GM18511 (cell line): ENCODE measurements around the gene EXOC4.

ENCODE experiments used
- ATAC-seq: cut with Tn5 transposase; IDR thresholded peaks from one replicate; pipeline ENCODE4 v1.9.1; 2021; ENCODE audit warnings: mild to moderate bottlenecking, moderate library complexity; ENCODE audit not compliant: unreplicated experiment

Gene EXOC4

DNA sequence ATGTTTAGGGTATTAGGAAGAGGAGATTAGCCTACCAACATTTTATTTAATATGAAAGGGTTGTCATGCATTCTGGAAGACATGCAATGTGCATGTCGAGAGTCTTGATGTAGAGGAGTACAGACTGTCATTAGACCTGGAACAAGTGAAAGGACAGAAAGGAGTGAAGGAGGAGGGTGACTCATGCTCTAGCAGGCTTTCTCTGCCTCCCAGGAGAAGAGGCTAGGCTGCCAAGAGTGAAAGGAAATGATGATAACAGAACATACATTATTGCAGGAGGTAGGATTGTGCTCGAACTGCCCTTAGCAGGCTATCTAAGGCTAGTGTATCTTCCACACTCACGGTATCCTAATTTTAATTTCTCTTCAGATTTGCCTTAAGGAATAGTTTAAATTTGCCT lies 228.8 kb downstream of the EXOC4 start:
- ATAC-seq = no peak

DNA sequence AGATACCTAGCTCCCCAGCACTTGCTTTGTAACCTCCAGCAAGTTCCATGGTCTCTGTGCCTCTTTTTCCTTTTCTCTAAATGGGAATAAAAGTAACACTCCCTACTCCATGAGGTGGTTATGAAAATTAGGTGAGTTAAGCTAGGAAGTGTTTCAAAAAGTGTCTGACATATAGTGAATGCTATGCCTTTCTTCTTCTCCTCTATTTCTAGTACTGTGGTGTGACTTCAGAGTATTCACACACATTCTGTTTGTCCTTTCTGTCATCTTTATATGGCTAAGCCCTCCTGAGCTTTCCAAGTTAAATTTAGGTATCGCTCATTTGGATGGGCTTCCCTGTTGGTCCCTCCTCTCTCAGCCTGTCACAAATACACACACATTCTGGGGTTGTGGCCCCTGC lies 229.7 kb downstream of the EXOC4 start:
- ATAC-seq = no peak

DNA sequence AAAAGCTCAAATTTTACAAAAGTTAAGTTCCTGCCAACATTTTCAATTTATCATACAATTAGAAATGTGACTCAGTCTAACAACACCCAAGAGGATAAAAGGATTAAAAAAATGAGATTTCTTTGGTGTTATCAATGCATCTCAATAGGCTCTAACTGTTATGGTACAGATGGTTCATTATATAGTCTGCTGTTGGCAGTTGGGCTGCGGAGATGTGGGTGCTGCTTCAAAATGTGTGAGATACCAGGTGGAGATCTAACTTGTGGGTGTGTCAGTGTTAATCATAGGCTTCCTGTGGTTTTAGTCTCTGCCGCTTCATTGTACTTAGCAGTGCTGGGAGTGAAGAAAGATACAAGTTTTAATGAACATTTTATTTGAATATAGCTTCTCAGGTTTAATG lies 231.2 kb downstream of the EXOC4 start:
- no peak for ATAC-seq

DNA sequence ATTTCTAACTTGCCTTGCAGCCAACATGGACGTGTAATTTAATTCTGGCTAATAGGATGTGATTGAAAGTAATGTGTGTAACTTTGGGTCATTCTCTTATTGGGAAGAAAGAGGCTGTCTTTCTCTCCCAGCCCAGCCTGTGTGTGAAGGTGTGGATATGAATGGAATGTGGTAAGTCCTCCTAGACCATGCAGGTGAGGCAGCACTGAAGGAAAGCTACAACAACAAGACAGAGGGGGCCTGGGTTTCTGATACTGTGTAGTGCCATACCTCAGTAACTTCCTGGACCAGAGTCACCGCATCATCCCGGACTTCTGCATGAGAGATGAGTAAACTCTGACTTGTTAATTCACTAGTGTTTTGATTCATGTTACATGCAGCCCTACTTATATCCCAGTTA lies 237.0 kb downstream of the EXOC4 start:
- no peak for ATAC-seq

DNA sequence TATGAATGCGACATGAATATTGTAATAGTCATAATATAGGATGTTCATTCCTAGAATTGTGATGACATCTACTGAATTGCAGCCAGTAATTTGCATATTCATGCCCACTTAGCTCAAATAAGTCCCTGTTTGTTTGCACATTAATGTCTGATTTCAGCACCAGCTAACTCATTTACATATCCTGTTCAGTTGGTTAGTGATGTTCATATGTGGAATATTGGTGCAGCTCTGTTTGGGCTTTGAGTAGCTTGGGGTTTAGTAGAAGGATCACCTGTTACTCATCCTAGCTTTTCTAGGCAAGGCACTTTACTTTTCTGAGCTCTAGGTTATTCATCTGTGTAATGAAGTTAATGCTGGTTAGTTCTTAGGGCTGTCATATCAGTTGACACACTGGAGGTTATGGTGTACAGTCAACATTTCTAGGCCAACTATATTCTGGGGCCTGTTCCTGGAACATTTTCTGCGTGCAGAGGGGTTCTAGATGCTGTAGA lies 238.4 kb downstream of the EXOC4 start:
- no peak for ATAC-seq

DNA sequence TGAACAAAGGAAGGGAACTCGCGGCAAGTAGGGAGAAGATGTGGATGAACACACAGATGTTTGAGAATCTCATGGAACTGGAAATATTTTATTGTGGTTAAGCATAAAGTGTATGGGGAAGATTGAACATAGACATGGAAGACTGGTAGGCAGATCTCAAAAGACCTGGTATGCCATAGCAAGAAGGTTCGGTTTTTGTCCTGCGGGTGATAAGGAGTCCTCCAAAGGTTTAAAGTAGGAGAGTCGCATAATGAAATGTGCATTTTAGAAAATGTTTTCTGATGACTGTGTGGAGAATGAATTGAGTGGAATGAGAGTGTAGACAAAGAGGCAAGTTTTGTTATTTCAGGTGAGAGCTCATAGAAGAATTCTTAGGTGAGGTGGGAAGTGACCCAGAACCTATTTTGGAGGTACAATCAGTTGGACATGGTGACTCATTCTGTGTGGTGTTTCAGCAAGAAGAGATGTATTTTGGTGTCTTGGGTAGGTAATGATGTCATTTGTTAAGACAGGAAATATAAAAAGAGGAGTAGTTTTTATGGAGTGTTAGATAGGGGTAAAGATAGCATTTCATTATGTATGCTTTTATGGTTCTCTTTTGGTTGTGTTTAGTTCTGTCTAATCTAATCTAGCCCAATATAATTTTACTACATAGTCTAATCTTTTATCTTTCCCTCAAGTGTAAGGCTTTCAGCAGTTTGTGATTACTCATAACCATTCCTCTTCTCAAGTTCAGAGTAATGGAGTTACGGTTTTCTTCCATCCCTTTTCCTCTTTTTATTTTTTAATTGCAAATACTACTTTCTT lies 239.2 kb downstream of the EXOC4 start:
- no peak for ATAC-seq

DNA sequence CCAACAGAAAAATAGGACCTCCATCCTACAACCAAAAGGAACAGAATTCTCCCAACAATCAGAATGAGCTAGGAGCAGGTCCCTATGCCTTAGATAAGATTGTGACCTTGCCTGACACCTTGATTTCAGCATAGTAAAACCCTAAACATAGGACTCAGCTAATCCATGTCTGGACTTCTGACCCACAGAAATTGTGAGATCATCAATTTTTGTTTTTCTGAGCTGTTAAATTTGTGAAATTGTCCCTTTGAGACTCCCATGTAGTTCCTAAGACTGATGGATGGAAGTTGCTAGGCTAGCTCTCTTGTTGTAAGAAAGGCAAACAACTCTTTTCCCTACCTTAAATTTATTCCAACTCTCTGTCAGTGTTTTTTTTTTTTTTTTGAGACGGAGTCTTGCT lies 244.2 kb downstream of the EXOC4 start:
- no peak for ATAC-seq

DNA sequence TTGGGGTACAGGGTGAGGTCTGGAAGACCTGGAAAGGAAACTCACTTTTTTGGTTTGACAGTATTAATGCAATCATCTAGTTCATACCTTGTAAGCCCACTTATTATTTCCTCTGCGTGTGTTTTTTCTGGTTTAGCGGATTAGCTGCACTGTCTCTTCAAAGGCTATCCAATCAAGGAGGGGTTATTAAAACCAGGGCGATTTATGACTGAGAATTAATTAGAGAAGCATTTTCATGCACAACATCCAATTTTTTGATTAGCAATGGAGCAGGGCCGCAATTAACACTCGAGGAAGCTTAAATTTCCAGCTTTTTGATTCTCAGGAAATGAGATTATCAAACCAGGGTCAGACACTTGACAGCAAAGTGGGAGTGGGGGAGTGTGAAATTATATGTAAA lies 248.9 kb downstream of the EXOC4 start:
- ATAC-seq = no peak

DNA sequence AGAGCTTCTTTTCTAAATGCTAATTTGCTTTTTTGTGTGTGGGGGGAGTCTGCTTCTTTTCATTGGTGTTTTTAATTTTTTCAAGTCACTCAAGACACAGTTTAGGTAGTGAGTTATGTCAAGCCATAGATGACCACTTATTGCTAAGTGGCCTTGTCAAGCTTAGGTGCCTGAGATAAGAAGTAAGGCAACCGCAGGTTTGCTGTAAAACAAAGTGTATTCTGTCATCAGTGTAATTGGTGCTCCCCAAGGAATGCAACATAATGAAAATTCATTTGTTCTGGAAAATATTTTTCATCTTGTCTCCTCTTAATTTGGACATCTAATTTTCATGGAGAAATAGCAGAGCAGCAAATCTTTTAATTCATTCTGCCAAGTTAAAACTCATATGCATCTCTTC lies 249.6 kb downstream of the EXOC4 start:
- no peak for ATAC-seq

DNA sequence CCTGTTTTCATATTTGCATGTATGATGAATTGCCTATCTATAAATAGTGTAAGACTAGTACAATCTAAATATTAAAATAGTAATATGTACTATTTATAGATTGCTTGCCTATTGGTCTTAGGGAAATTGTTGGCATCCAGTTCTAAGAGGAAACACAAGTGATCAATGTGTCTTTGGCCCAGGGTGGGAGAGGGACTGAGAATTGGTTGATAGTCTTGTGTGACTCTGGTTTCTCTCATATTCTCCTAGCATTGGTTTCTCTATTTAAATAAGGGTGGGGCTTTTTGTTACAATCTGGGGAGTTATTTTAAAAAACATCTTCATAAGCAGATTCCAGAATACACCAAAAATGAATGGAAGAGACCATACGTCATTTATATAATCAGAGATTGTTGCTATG lies 250.1 kb downstream of the EXOC4 start:
- no peak for ATAC-seq

DNA sequence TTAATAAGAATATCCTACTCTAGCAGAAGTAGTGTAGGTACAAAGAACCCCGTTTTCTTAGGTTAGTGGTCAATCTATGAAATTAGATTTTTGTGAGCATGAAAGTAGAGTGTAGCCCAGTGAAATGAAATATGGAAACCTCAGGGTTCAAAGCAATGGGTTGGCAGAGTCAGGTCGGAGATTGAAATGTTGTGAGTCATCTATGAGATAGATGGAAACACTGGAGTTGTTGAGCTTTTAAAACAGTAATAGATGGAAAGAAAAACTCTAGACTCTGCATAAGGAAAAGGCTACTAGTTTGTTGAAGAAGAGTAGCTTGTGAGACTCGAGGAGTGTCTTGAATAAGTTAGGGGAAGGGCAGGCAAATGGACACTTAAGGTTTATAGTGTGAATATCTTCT lies 251.9 kb downstream of the EXOC4 start:
- ATAC-seq = no peak

DNA sequence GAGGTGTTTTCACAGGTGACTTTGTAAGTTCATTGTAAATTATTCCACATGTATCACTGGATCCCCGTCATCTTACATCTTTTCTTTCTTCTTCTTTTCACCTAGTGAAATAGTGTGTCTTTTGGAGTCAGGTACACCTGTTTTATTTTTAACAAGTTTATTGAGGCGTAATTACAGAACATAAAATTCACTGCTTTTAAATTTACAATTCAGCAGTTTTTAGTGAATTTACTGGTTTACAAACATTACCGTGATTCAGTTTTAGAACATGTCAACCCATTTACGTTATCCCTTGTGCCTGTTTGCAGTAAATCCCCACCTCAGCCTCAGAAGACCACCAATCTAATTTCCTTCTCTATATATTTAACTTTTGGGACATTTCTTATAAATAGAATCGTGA lies 256.9 kb downstream of the EXOC4 start:
- no peak for ATAC-seq

DNA sequence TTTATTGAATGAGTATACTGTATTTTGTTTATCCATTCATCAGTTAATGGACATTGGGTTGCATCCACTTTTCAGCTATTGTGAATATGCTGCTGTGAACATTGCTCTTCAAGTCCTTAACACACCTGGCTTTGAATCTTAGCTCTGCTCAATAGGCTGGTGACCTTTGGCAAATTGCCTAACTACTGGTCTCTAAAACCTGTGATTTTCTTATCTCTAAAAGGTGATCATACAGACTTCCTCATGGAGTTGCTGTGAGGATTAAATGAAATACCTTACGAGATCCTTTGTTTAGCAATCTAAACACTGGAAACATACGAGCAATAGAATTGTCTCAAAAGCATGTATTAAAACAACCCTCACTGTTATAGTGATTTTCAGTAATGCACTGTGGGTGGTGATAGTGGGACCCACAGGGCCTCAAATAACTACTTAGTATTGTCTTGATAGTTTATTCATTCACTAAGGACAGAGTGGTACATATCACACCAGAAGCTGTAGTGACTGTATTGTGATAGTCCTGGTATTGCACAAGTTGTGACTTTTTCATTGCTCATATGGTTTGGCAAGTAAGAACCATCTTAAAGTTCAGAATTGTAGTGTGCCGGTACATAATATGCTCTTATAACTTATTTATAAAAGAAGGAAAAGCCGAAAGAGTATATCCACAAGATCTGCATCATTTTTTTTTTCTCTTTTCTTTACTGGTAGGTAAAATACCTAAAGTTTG lies 257.6 kb downstream of the EXOC4 start:
- ATAC-seq = no peak

DNA sequence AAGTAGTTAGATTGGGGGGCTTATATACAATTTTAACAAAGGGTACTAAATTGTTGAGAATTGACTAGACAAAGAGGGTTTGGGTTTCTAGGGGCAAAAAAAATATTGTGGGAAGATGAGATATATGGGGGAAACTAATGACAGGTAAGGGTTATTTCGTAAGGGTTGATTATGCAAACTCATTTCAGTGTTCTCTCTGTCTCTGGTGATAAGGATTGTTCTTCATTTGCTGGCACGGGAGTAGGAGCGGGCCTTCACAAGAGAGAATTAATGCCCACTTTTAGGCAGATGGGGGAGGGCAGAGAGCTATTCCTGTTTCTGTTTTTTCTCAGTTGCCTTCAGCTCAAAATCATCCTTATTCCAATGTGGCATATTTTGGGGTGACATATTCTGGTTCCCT lies 258.4 kb downstream of the EXOC4 start:
- no peak for ATAC-seq

DNA sequence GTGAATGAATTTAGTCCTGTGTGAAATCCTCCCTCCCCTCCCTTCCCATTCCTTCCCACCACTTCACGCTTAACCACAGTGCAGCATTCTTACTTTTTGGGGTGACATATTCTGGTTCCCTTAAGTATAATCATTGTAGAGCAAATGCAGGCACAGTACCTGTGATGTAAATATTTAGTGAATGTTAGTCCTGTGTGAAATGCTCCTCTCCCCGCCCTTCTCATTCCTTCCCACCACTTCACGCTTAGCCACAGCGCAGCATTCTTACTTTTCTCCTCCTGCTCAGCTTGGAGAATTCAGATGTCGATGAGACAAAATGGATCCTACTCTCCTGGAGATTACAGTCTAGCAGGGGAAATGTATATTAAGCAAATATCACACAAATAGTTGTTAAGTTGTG lies 258.8 kb downstream of the EXOC4 start:
- ATAC-seq = no peak

DNA sequence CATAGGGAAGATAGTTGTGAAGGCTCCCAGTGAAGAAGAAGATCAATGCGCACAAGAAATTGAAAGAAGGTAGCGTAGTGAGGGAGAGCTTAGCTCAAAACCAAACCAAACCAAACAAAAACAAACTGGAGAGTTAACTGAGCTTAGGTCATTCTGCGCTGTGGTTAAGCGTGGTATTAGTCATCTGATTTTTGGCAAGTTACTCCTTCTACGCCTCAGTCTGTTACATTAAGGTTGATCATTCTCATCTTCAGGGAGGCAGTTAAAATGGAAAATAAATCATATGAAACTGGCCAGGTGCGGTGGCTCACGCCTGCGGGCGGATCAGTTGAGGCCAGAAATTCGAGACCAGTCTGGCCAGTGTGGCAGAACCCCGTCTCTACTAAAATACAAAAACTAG lies 259.7 kb downstream of the EXOC4 start:
- no peak for ATAC-seq

DNA sequence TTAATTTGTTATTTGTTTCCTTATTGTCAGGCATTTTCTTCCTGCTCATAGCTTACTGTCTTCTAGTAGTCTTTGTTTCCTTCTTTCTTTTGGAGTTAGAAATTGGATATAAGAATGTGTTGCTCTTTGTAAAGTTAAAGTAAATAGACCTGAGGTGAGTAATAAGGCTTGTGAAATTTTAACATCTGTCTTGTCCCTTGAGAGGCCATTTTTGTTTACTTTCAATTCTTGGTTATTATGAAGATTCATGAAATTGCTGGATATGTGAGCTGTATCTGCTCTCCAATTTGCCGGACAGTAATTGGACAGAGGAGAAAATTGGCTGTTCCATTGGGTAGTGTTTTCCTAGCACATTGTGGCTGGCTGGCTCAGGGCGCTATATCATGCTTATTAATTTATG lies 260.7 kb downstream of the EXOC4 start:
- no peak for ATAC-seq

DNA sequence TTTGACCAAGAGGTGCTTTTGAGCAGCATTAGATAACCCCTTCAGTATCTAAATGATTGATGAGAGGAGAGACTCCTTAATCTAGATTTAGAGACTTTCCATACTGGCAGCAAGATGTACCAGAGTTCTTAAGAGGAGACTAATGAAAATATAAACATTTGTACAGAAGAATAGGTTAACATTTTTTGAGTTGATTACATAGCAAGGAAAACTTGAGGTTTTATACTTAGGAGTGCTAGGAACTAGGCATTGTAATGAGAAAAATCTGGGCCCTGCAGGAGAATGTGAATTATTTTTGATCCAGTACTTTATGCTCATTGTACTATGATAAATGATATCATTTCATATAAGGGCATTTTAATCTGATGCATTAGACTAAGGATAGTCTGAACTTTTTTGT lies 261.7 kb downstream of the EXOC4 start:
- ATAC-seq = no peak

DNA sequence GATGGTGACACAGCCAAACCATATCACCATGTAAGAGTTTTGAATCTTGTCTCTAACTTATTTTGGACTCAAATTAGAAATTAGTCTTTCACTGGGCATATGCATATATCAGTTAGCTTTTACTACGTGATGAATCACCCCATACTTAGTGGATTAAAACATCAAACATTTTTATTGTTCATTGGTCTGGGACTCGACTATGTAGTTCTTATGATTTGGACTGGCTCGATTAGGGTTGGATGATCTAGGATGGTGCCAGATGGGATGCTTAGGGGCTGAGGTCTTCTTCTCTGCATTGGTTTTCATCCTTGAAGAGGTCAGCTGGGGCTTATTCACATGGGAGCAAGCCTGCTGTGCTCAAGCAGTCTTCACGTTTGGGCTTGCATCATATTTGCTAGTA lies 264.9 kb downstream of the EXOC4 start:
- no peak for ATAC-seq

DNA sequence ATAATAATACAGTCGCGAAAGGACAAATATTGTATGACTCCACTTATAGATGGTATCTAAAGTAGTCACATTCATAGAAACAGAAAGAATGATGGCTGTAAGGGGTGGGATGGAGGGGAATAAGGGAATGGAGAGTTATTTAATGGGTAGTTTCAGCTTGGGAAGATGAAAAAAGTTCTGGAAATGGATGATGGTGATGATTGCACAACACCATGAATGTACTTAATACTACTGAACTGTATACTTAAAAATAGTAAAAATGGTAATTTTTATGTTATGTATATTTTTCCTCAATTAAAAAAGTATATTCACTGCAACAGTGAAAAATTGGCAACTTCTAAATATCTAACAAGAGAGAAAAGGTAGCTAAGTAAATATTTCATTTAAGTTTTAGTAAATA lies 265.8 kb downstream of the EXOC4 start:
- ATAC-seq = no peak

DNA sequence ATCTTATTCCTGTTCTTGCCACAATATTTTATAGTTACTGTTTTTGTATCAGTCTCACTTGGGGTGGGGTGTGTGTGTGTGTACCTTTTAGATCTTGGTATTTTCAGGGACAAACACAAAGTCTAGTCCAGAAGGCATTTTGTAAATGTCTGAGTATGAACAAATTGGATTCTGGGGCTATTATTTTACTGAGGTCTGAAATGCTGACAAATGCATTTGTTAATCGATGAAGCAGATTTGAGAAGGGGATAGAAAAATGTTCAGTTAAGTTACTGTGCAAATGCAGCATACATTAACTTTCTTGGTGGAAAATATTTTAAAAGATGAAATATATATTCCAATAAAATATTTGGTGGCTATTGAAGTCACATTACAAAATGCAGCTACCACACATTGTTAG lies 267.4 kb downstream of the EXOC4 start:
- ATAC-seq = no peak

DNA sequence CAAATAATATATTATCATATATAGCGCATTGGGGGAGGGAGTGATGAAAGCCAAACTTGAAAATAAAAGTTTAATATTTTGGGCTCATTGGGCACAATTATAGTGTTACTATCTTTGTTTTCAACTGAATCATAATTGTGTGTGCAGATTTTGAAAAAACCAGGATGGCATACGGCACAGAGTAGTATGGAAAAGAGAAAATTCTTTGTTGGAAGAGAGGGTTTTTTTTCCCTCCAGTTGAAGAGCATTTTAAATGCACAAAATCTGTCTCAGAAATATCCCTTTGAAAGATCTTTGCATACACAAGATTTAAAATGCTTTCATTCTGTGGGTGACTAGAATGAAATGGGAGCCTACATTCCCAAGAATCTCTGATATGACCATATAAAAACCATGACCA lies 269.6 kb downstream of the EXOC4 start:
- no peak for ATAC-seq
